Astrocyte (in vitro differentiated cells and primary cell): ENCODE measurements around the gene ALCAM.

ENCODE experiments used
- CTCF ChIP-seq: IDR thresholded peaks from 2 replicates; pipeline ENCODE4 v1.5.1; 2011; ENCODE audit warnings: low read depth, mild to moderate bottlenecking, inconsistent platforms, low read length, moderate library complexity; ENCODE audit not compliant: insufficient read depth
- EZH2 ChIP-seq: IDR thresholded peaks from 2 replicates; pipeline ENCODE4 v1.6.1; 2012; ENCODE audit warnings: mild to moderate bottlenecking, low read length, inconsistent platforms; ENCODE audit not compliant: insufficient read depth

- no peak for TF ChIP-seq CTCF
- TF ChIP-seq EZH2 = no peak
Measured at GRCh38 chr3:105511031-105511430, 144.3 kb downstream of the ALCAM start.
